ENCODE results near the gene RCC1. TPM values are rescaled to one million over a fixed set of nuclear protein-coding genes. Genes with fewer than 3 reads are reported as not detected.

The RCC1 gene
- total RNA-seq, 2 experiments from 2014 or later: 8.5 to 9.9 TPM

GRCh38 chr1:28503117-28503516, 2.7 kb upstream of the RCC1 start:
- Histone ChIP-seq H3K9me3 (ENCODE audit: control insufficient read depth in 1 of 2, insufficient read depth in 1 of 2, low read length in 2 of 2) (no peaks in the 10 kb centered on the region), H3K27me3 (ENCODE audit: control insufficient read depth in 1 of 2, insufficient read depth in 2 of 2, low read length in 2 of 2) (no peaks in the 10 kb centered on the region), H3K27ac (ENCODE audit: low read depth in 1 of 2, low read length in 2 of 2) (no peak overlapping the region), H3K4me1 (ENCODE audit: insufficient read depth, low read length) (peaks cover 13% of the 10 kb centered on the region), H3K4me3 (ENCODE audit: low read length) (no peak overlapping the region), H3K36me3 (ENCODE audit: insufficient read depth, low read length) (peaks cover 10% of the 10 kb centered on the region)
- no peak for TF ChIP-seq CTCF (IDR thresholded peaks at IDR 0.05)
- POLR2A ChIA-PET: no interaction called here
- no peak overlapping the region for H3K27ac Mint-ChIP-seq
- H3K4me3 Mint-ChIP-seq: peak overlapping the region; percentile 54
- H3K36me3 Mint-ChIP-seq (ENCODE audit: low read depth): peaks cover 38% of the 10 kb centered on the region
- DNase-seq: no peak
- intact Hi-C loops (cut with DNase I, micrococcal nuclease): loop anchor here in 1 of 2 experiments (5.0 kb wide), 1 partner anchor 131 kb away; no protein-coding TSS in a partner anchor
- H3K9me3 Mint-ChIP-seq: no peaks in the 10 kb centered on the region
- H3K4me1 Mint-ChIP-seq (ENCODE audit: low read depth): peaks cover 24% of the 10 kb centered on the region
- CTCF ChIA-PET: no interaction called here
- ATAC-seq (ENCODE audit: poor library complexity): no peak
- H3K27me3 Mint-ChIP-seq: no peaks in the 10 kb centered on the region

- DNase-seq: peak in 1 of 14 experiments; percentile 24
- Histone ChIP-seq H3K4me3 (ENCODE audit: low read length) (peak overlapping the region; percentile 86), H3K36me3 (ENCODE audit: insufficient read depth, low read length) (peaks cover 44% of the 10 kb centered on the region), H3K4me1 (ENCODE audit: insufficient read depth, low read length) (peaks cover 51% of the 10 kb centered on the region), H3K27ac (ENCODE audit: low read depth in 1 of 2, low read length in 2 of 2) (peak overlapping the region; percentile 61 to 79), H3K27me3 (ENCODE audit: control insufficient read depth in 1 of 2, insufficient read depth in 2 of 2, low read length in 2 of 2) (no peaks in the 10 kb centered on the region), H3K9me3 (ENCODE audit: control insufficient read depth in 1 of 2, insufficient read depth in 1 of 2, low read length in 2 of 2) (no peaks in the 10 kb centered on the region)
- Mint-ChIP-seq H3K4me3 (peak overlapping the region; percentile 94), H3K27me3 (no peaks in the 10 kb centered on the region), H3K27ac (peak overlapping the region; percentile 88), H3K4me1 (ENCODE audit: low read depth) (peaks cover 56% of the 10 kb centered on the region), H3K36me3 (ENCODE audit: low read depth) (peaks cover 63% of the 10 kb centered on the region), H3K9me3 (no peaks in the 10 kb centered on the region)
- ChIA-PET POLR2A (interaction anchor here (0.9 to 7.0 kb wide), 11 partner anchors 10 to 407 kb away, joined by 3 to 111 read pairs (median 11); partner anchors contain the start of genes ATP5IF1, EPB41, MED18 and RNU11), CTCF (interaction anchor here (1.0 to 2.9 kb wide), 3 partner anchors 47 to 230 kb away, joined by 3 to 12 read pairs (median 3); partner anchors contain the start of gene YTHDF2)
- no peak for TF ChIP-seq CTCF (IDR thresholded peaks at IDR 0.05)
- intact Hi-C loops (cut with DNase I, micrococcal nuclease): loop anchor here (1.0 to 5.0 kb wide), 7 partner anchors 11 to 260 kb away; partner anchors contain the start of genes YTHDF2 (in 2 of the 2), TAF12 (in 1 of the 2) and TRNAU1AP (in 1 of the 2)
- no peak for ATAC-seq (ENCODE audit: poor library complexity)
Measured at GRCh38 chr1:28506907-28507246, 1.0 kb downstream of the RCC1 start.

GRCh38 chr1:28507247-28507645, 1.4 kb downstream of the RCC1 start:
- H3K36me3 ChIP-seq (ENCODE audit: insufficient read depth, low read length): peaks cover 48% of the 10 kb centered on the region
- ATAC-seq (ENCODE audit: poor library complexity): no peak
- H3K9me3 Mint-ChIP-seq: no peaks in the 10 kb centered on the region
- intact Hi-C loops (cut with DNase I, micrococcal nuclease): loop anchor here (1.0 to 5.0 kb wide), 6 partner anchors 45 to 260 kb away; partner anchors contain the start of genes YTHDF2 (in 2 of the 2), TAF12 (in 1 of the 2) and TRNAU1AP (in 1 of the 2)
- peak overlapping the region; percentile 88 for H3K27ac Mint-ChIP-seq
- TF ChIP-seq CTCF (IDR thresholded peaks at IDR 0.05): no peak
- H3K27me3 Mint-ChIP-seq: no peaks in the 10 kb centered on the region
- peak overlapping the region; percentile 94 for H3K4me3 Mint-ChIP-seq
- POLR2A ChIA-PET: interaction anchor here (0.9 to 7.0 kb wide), 11 partner anchors 10 to 407 kb away, joined by 3 to 111 read pairs (median 11); partner anchors contain the start of genes EPB41, MED18, RNU11 and TAF12
- H3K36me3 Mint-ChIP-seq (ENCODE audit: low read depth): peaks cover 67% of the 10 kb centered on the region
- CTCF ChIA-PET: interaction anchor here (1.0 to 2.9 kb wide), 4 partner anchors 11 to 230 kb away, joined by 3 to 12 read pairs (median 5); partner anchors contain the start of gene YTHDF2
- H3K9me3 ChIP-seq (ENCODE audit: control insufficient read depth in 1 of 2, insufficient read depth in 1 of 2, low read length in 2 of 2): no peaks in the 10 kb centered on the region
- H3K4me1 Mint-ChIP-seq (ENCODE audit: low read depth): peaks cover 59% of the 10 kb centered on the region
- H3K4me1 ChIP-seq (ENCODE audit: insufficient read depth, low read length): peaks cover 54% of the 10 kb centered on the region
- peak overlapping the region in 1 of 2 donors; percentile 61 for H3K27ac ChIP-seq (ENCODE audit: low read depth in 1 of 2, low read length in 2 of 2)
- H3K4me3 ChIP-seq (ENCODE audit: low read length): peak overlapping the region; percentile 86
- no peaks in the 10 kb centered on the region for H3K27me3 ChIP-seq (ENCODE audit: control insufficient read depth in 1 of 2, insufficient read depth in 2 of 2, low read length in 2 of 2)
- peak in 1 of 14 experiments; percentile 12 for DNase-seq

All from CD4-positive, alpha-beta T cell (primary cell).